Erythroblast (primary cell): Measurements from ENCODE around the gene TAAR6.

ENCODE experiments used
- GATA1 ChIP-seq: IDR thresholded peaks from 2 replicates; pipeline ENCODE4 v1.6.1; 2011; ENCODE audit warnings: low read depth, mild to moderate bottlenecking, control low read depth, low read length, moderate library complexity
- POLR2A ChIP-seq: IDR thresholded peaks from 2 replicates; pipeline ENCODE4 v1.6.1; 2011; ENCODE audit warnings: mild to moderate bottlenecking, low read length

GRCh38 chr6:132568611-132569010 lies 1.5 kb upstream of the TAAR6 start:
- TF ChIP-seq POLR2A = no peak
- no peak for TF ChIP-seq GATA1
